WTC11 (cell line): ENCODE results near the gene MCM3AP. TPM values are rescaled to one million over a fixed set of nuclear protein-coding genes. Genes with fewer than 3 reads are reported as not detected.

Experiments
- ATAC-seq: fragments of 200-7000 bp; cut with Tn5 transposase; 2 replicates; pipeline ENCODE4 v1.10.0; 2021; ENCODE audit warnings: mild to moderate bottlenecking, moderate library complexity
- CTCF ChIA-PET: fragments of 300-600 bp; sonication (Branson Sonifier 250); formaldehyde crosslinking; loops from one replicate; lab custom pipeline; 2021; ENCODE audit warnings: antibody characterized with exemption; lab: Charles Lee
- POLR2A ChIA-PET: fragments of 350-600 bp; sonication (Branson Sonifier 250); formaldehyde crosslinking; loops from one replicate; lab custom pipeline; 2021; ENCODE audit warnings: antibody characterized with exemption; lab: Charles Lee
- DNase-seq: peaks from one replicate; pipeline ENCODE4 v3.0.0; 2021; ENCODE audit warnings: low spot score
- H3K27ac Mint-ChIP-seq: 2 replicates; pipeline ENCODE4 v1.8.0; 2021; ENCODE audit warnings: mixed read lengths
- H3K27me3 Mint-ChIP-seq: 2 replicates; pipeline ENCODE4 v1.8.0; 2021; ENCODE audit warnings: low read depth, mild to moderate bottlenecking, moderate library complexity, mixed read lengths
- H3K36me3 Mint-ChIP-seq: 2 replicates; pipeline ENCODE4 v1.8.0; 2021; ENCODE audit warnings: mixed read lengths
- H3K4me1 Mint-ChIP-seq: 2 replicates; pipeline ENCODE4 v1.8.0; 2022; ENCODE audit warnings: mixed read lengths
- H3K4me3 Mint-ChIP-seq: 2 replicates; pipeline ENCODE4 v1.8.0; 2021; ENCODE audit warnings: mild to moderate bottlenecking, moderate library complexity, mixed read lengths
- H3K9me3 Mint-ChIP-seq: 2 replicates; pipeline ENCODE4 v1.8.0; 2021; ENCODE audit warnings: mixed read lengths
- AFF4 ChIP-seq: sonication (generic); formaldehyde crosslinking; IDR thresholded peaks from 2 replicates; pipeline ENCODE4 v1.8.1; 2023; ENCODE audit warnings: mild to moderate bottlenecking, missing genetic modification reagents, borderline replicate concordance
- ATF2 ChIP-seq: sonication (generic); formaldehyde crosslinking; IDR thresholded peaks from 2 replicates; pipeline ENCODE4 v1.8.1; 2022; ENCODE audit warnings: low read depth, missing genetic modification reagents, borderline replicate concordance
- ATF3 ChIP-seq: sonication (generic); formaldehyde crosslinking; conservative IDR thresholded peaks from 2 replicates; pipeline ENCODE4 v1.8.1; 2022; ENCODE audit warnings: mild to moderate bottlenecking, missing genetic modification reagents
- ATF6 ChIP-seq: sonication (generic); formaldehyde crosslinking; IDR thresholded peaks from 2 replicates; pipeline ENCODE4 v1.8.1; 2023; ENCODE audit warnings: mild to moderate bottlenecking, missing genetic modification reagents
- CBFB ChIP-seq: sonication (generic); formaldehyde crosslinking; IDR thresholded peaks from 2 replicates; pipeline ENCODE4 v1.8.1; 2022; ENCODE audit warnings: mild to moderate bottlenecking, low read depth, missing genetic modification reagents
- CDX4 ChIP-seq: fragments of 250-450 bp; sonication (Bioruptor Pico); IDR thresholded peaks from 2 replicates; pipeline ENCODE4 v1.9.0; 2021; ENCODE audit warnings: moderate library complexity, mild to moderate bottlenecking, inconsistent platforms, borderline replicate concordance
- CREB1 ChIP-seq: sonication (generic); formaldehyde crosslinking; IDR thresholded peaks from 2 replicates; pipeline ENCODE4 v1.8.0; 2023; ENCODE audit warnings: mild to moderate bottlenecking, missing genetic modification reagents
- E2F1 ChIP-seq: sonication (generic); formaldehyde crosslinking; IDR thresholded peaks from 2 replicates; pipeline ENCODE4 v1.8.0; 2022; ENCODE audit warnings: mild to moderate bottlenecking, missing genetic modification reagents
- ERG ChIP-seq: fragments of 250-450 bp; sonication (Bioruptor Pico); IDR thresholded peaks from 2 replicates; pipeline ENCODE4 v1.8.0; 2021; ENCODE audit warnings: mild to moderate bottlenecking
- ESRRA ChIP-seq: sonication (generic); formaldehyde crosslinking; IDR thresholded peaks from 2 replicates; pipeline ENCODE4 v1.8.1; 2022; ENCODE audit warnings: mild to moderate bottlenecking, missing genetic modification reagents, borderline replicate concordance
- FOXP4 ChIP-seq: sonication (generic); formaldehyde crosslinking; IDR thresholded peaks from 2 replicates; pipeline ENCODE4 v1.8.0; 2022; ENCODE audit warnings: mild to moderate bottlenecking, missing genetic modification reagents
- GABPB1 ChIP-seq: sonication (generic); formaldehyde crosslinking; IDR thresholded peaks from 2 replicates; pipeline ENCODE4 v1.8.1; 2023; ENCODE audit warnings: mild to moderate bottlenecking, missing genetic modification reagents
- KAT7 ChIP-seq: sonication (generic); formaldehyde crosslinking; IDR thresholded peaks from 2 replicates; pipeline ENCODE4 v1.8.1; 2023; ENCODE audit warnings: missing genetic modification reagents, mild to moderate bottlenecking, borderline replicate concordance
- NFYB ChIP-seq: sonication (generic); formaldehyde crosslinking; conservative IDR thresholded peaks from 2 replicates; pipeline ENCODE4 v1.8.0; 2022; ENCODE audit warnings: low read depth, missing genetic modification reagents
- NR2C2 ChIP-seq: sonication (generic); formaldehyde crosslinking; IDR thresholded peaks from 2 replicates; pipeline ENCODE4 v1.8.0; 2022; ENCODE audit warnings: mild to moderate bottlenecking, missing genetic modification reagents
- NR3C1 ChIP-seq: sonication (generic); formaldehyde crosslinking; conservative IDR thresholded peaks from 2 replicates; pipeline ENCODE4 v1.8.1; 2023; ENCODE audit warnings: low read depth, mild to moderate bottlenecking, missing genetic modification reagents
- PREB ChIP-seq: sonication (generic); formaldehyde crosslinking; IDR thresholded peaks from 2 replicates; pipeline ENCODE4 v1.8.1; 2022; ENCODE audit warnings: mild to moderate bottlenecking, missing genetic modification reagents, moderate library complexity, borderline replicate concordance
- RORB ChIP-seq: fragments of 250-450 bp; sonication (Bioruptor Pico); IDR thresholded peaks from 2 replicates; pipeline ENCODE4 v1.9.0; 2021; ENCODE audit warnings: mild to moderate bottlenecking
- SMAD4 ChIP-seq: sonication (generic); formaldehyde crosslinking; IDR thresholded peaks from 2 replicates; pipeline ENCODE4 v1.8.0; 2022; ENCODE audit warnings: mild to moderate bottlenecking, missing genetic modification reagents
- SOX15 ChIP-seq: fragments of 250-450 bp; sonication (Bioruptor Pico); IDR thresholded peaks from 2 replicates; pipeline ENCODE4 v1.9.0; 2021; ENCODE audit warnings: mild to moderate bottlenecking
- ZNF121 ChIP-seq: sonication (generic); formaldehyde crosslinking; IDR thresholded peaks from 2 replicates; pipeline ENCODE4 v1.8.0; 2023; ENCODE audit warnings: missing genetic modification reagents
- total RNA-seq: library from RNA; stranded (reverse); gene quantifications from 3 replicates; pipeline ENCODE4 v1.2.3, GENCODE V29; 2021

The MCM3AP gene
- total RNA-seq, 1 experiment from 2014 or later = 167 TPM

GRCh38 chr21:46187261-46187660, 98.2 kb downstream of the MCM3AP start:
- Mint-ChIP-seq H3K4me1 (peaks cover 28% of the 10 kb centered on the region), H3K27me3 (no peaks in the 10 kb centered on the region), H3K4me3 (no peak overlapping the region), H3K27ac (no peak overlapping the region; the same call in 1 of the 2 replicates), H3K36me3 (peaks cover 11% of the 10 kb centered on the region; the same call in 1 of the 2 replicates), H3K9me3 (no peaks in the 10 kb centered on the region)
- TF ChIP-seq ATF6 (CRISPR knock-in tag) = no peak
- TF ChIP-seq ATF3 (CRISPR knock-in tag) = no peak
- TF ChIP-seq CBFB (CRISPR knock-in tag) = no peak
- no peak for TF ChIP-seq AFF4
- no peak for TF ChIP-seq CREB1 (CRISPR knock-in tag)
- TF ChIP-seq ZNF121 (CRISPR knock-in tag) = no peak
- TF ChIP-seq NFYB = no peak
- no peak for TF ChIP-seq NR3C1 (CRISPR knock-in tag)
- no peak for TF ChIP-seq KAT7 (CRISPR knock-in tag)
- no peak for TF ChIP-seq ERG (CRISPR knock-in tag)
- no peak for TF ChIP-seq ATF2 (CRISPR knock-in tag)
- TF ChIP-seq NR2C2 (CRISPR knock-in tag) = no peak
- no peak for TF ChIP-seq SOX15 (CRISPR knock-in tag)
- no peak for TF ChIP-seq RORB
- no peak for ATAC-seq
- no peak for DNase-seq
- ChIA-PET POLR2A (no interaction called here), CTCF (interaction anchor here (1.7 kb wide), 1 partner anchor 34 kb away, joined by 4 read pairs; no protein-coding TSS in a partner anchor)

GRCh38 chr21:46185716-46186115, 99.7 kb downstream of the MCM3AP start:
- no peaks in the 10 kb centered on the region for H3K9me3 Mint-ChIP-seq
- DNase-seq = no peak
- ATAC-seq = no peak
- ChIA-PET POLR2A (no interaction called here), CTCF (interaction anchor here (1.7 kb wide), 1 partner anchor 33 kb away, joined by 4 read pairs; no protein-coding TSS in a partner anchor)
- H3K27ac Mint-ChIP-seq = peak overlapping the region; percentile 46; the same call in 1 of the 2 replicates
- peak overlapping the region; percentile 86 for H3K4me3 Mint-ChIP-seq
- H3K27me3 Mint-ChIP-seq = no peaks in the 10 kb centered on the region
- peaks cover 11% of the 10 kb centered on the region; the same call in 1 of the 2 replicates for H3K36me3 Mint-ChIP-seq
- H3K4me1 Mint-ChIP-seq = peaks cover 28% of the 10 kb centered on the region
- TF ChIP-seq CDX4 = no peak
- no peak for TF ChIP-seq SMAD4 (CRISPR knock-in tag)
- no peak for TF ChIP-seq ESRRA (CRISPR knock-in tag)
- no peak for TF ChIP-seq CREB1 (CRISPR knock-in tag)
- TF ChIP-seq FOXP4 = no peak
- TF ChIP-seq E2F1 (CRISPR knock-in tag) = no peak
- TF ChIP-seq PREB (CRISPR knock-in tag) = no peak
- no peak for TF ChIP-seq GABPB1 (CRISPR knock-in tag)
